RPMI8226 (cell line): Measurements from ENCODE around the gene TSC22D2.
"Not testable (repeated sequence)": the region's sequence is repeated elsewhere in the genome, so short reads cannot be mapped to it uniquely, and the experiment has no call there.

Experiments used
- DNase-seq: peaks from one replicate; pipeline ENCODE4 v3.0.0-alpha.2; 2015

Gene TSC22D2

GRCh38 chr3:150449169-150449721 lies 41.1 kb downstream of the TSC22D2 start:
- no peak for DNase-seq

GRCh38 chr3:150450916-150451315 lies 42.8 kb downstream of the TSC22D2 start:
- DNase-seq: no peak

- no peak for DNase-seq
These were observed 43.4 kb downstream of the TSC22D2 start for GRCh38 chr3:150451329-150452048.

- no peak for DNase-seq
These were observed 45.3 kb downstream of the TSC22D2 start for GRCh38 chr3:150453353-150453752.

GRCh38 chr3:150454085-150454484 lies 46.0 kb downstream of the TSC22D2 start:
- DNase-seq: no peak

GRCh38 chr3:150454622-150455021 lies 46.5 kb downstream of the TSC22D2 start:
- no peak for DNase-seq

- no peak for DNase-seq
These were observed 47.2 kb downstream of the TSC22D2 start for GRCh38 chr3:150455341-150455740.

- DNase-seq: no peak
These were observed 49.9 kb downstream of the TSC22D2 start for GRCh38 chr3:150458001-150458400.

GRCh38 chr3:150460484-150460883 lies 52.4 kb downstream of the TSC22D2 start:
- DNase-seq: no peak

GRCh38 chr3:150461399-150461798 lies 53.3 kb downstream of the TSC22D2 start:
- DNase-seq: no peak

- DNase-seq: no peak
These were observed 54.0 kb downstream of the TSC22D2 start for GRCh38 chr3:150462108-150462507.

- no peak for DNase-seq
These were observed 56.6 kb downstream of the TSC22D2 start for GRCh38 chr3:150464684-150465083.

GRCh38 chr3:150467381-150467780 lies 59.3 kb downstream of the TSC22D2 start:
- no peak for DNase-seq

GRCh38 chr3:150469031-150469930 lies 61.2 kb downstream of the TSC22D2 start:
- no peak for DNase-seq

- DNase-seq: no peak
These were observed 62.0 kb downstream of the TSC22D2 start for GRCh38 chr3:150469931-150470740.

GRCh38 chr3:150472421-150472820 lies 64.3 kb downstream of the TSC22D2 start:
- DNase-seq: no peak

- DNase-seq: not testable (repeated sequence)
These were observed 65.1 kb downstream of the TSC22D2 start for GRCh38 chr3:150473161-150473560.

GRCh38 chr3:150479370-150479769 lies 71.3 kb downstream of the TSC22D2 start:
- no peak for DNase-seq

- no peak for DNase-seq
These were observed 72.8 kb downstream of the TSC22D2 start for GRCh38 chr3:150480877-150481276.

- DNase-seq: no peak
These were observed 75.1 kb downstream of the TSC22D2 start for GRCh38 chr3:150483226-150483625.

- no peak for DNase-seq
These were observed 76.3 kb downstream of the TSC22D2 start for GRCh38 chr3:150484410-150484809.

GRCh38 chr3:150488867-150489266 lies 80.8 kb downstream of the TSC22D2 start:
- DNase-seq: no peak
